DOHH2 (cell line): ENCODE measurements around the gene EYA2.
A peak's percentile ranks its signal among the peaks of the same experiment; 100 is the strongest.

Experiments used
- CTCF ChIP-seq: fragments of 200-600 bp; sonication (generic); IDR thresholded peaks from one replicate; pipeline ENCODE4 v1.5.1; 2014; ENCODE audit warnings: antibody characterized with exemption, mild to moderate bottlenecking, low read depth, low read length; ENCODE audit not compliant: poor library complexity, severe bottlenecking
- EZH2phosphoT487 ChIP-seq: fragments of 200-600 bp; sonication (generic); IDR thresholded peaks from 2 replicates; pipeline ENCODE4 v1.6.1; 2017; ENCODE audit warnings: borderline replicate concordance, mild to moderate bottlenecking, antibody characterized with exemption, low read length, moderate library complexity, mixed read lengths

GRCh38 chr20:47196091-47197081 is 301.7 kb downstream of the EYA2 start:
- TF ChIP-seq CTCF (peak; percentile 96), EZH2phosphoT487 (no peak)
